ENCODE results near the gene NMNAT2. TPM values are rescaled to one million over a fixed set of nuclear protein-coding genes. Genes with fewer than 3 reads are reported as not detected.

The NMNAT2 gene
- total and polyA plus RNA-seq, 12 donors: 0.23 to 5.8 (median 2.1) TPM

DNA sequence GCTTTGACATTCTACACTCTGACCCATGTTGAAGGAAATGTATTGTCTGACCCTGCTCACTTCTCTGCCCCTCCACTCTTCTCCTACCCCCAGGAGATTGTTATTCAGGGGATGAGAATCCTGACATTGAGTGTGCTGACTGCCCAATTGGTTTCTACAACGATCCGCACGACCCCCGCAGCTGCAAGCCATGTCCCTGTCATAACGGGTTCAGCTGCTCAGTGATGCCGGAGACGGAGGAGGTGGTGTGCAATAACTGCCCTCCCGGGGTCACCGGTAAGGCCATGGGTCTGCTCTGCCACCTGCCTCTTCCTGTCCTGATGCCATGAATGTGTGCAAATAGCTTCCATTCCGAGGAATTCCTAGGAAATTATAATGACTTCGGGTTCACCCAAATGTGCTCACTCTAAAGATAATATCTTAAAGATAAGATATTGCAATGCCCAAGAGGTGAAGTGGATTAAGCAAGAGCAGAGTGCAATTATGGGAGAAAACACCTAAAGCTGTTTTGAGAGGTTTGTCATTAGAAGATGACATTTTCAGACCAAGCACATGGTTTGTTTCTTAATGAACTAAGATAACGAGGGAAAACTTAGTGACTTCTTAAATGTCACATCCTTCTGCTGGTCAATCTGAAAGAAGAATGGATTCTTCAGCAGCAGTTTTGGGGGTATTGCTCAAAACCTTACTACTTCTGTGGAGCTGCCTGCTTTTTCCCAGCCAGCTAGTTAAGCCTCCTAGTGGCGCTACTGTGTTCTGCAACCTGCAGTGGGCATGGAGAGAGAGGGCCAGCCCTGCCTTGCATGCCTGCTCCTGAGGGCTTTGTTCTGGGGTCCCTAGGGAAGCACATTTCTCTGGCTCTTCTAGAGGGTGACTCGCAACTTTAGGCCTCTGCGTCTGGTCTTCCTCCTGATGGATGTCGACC lies 190.5 kb downstream of the NMNAT2 start:
- H3K27me3 ChIP-seq: no peaks in the 10 kb centered on the region
- intact Hi-C loops (cut with DNase I): loop anchor here (2.0 to 10.0 kb wide), 8 partner anchors 45 to 265 kb away; partner anchors contain the start of gene LAMC1 (in 1 of the 10)
- no peak overlapping the region for H3K27ac ChIP-seq
- H3K4me1 ChIP-seq: peaks cover 0 to 8% (median 0%) of the 10 kb centered on the region in 9 donors
- H3K36me3 ChIP-seq: no peaks in the 10 kb centered on the region
- TF ChIP-seq, protein P1, sequence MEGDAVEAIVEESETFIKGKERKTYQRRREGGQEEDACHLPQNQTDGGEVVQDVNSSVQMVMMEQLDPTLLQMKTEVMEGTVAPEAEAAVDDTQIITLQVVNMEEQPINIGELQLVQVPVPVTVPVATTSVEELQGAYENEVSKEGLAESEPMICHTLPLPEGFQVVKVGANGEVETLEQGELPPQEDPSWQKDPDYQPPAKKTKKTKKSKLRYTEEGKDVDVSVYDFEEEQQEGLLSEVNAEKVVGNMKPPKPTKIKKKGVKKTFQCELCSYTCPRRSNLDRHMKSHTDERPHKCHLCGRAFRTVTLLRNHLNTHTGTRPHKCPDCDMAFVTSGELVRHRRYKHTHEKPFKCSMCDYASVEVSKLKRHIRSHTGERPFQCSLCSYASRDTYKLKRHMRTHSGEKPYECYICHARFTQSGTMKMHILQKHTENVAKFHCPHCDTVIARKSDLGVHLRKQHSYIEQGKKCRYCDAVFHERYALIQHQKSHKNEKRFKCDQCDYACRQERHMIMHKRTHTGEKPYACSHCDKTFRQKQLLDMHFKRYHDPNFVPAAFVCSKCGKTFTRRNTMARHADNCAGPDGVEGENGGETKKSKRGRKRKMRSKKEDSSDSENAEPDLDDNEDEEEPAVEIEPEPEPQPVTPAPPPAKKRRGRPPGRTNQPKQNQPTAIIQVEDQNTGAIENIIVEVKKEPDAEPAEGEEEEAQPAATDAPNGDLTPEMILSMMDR (IDR thresholded peaks at IDR 0.05): peak; percentile 46 to 86 (median 79)
- H3K4me3 ChIP-seq: no peak overlapping the region
- 84 to 88% methylated on average over 16 of the region's 16 CpGs for WGBS, 2 donors
- ATAC-seq (peak in 6 of 8 donors; percentile 61 to 83 (median 73)), DNase-seq (peak; percentile 44 to 45)
- H3K9me3 ChIP-seq: no peaks in the 10 kb centered on the region

DNA sequence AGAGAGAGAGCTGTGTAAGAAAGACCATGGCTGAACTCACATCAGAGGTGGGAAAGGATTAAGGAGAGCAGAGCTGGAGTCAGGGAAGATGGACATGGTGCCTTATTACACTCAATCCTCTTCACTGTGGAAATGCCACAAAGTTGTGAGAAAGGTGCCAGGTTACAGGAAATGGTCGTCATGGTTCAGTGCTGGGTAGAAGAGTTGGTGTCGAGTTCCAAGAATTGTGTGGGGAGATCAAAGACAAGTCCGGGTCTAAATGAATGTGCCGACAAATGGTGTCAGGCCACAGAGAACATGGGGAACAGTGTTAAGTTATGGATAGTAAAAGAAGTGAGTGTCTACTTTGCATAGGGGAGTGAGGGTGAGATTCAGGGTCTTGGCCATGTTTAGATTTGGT lies 191.2 kb downstream of the NMNAT2 start:
- Histone ChIP-seq H3K4me1 (peaks cover 0 to 7% (median 0%) of the 10 kb centered on the region in 9 donors), H3K27me3 (no peaks in the 10 kb centered on the region), H3K9me3 (no peaks in the 10 kb centered on the region), H3K27ac (no peak overlapping the region), H3K36me3 (no peaks in the 10 kb centered on the region), H3K4me3 (no peak overlapping the region)
- WGBS, 2 donors: 79 to 81% methylated on average over 4 of the region's 4 CpGs
- ATAC-seq (no peak), DNase-seq (no peak)
- intact Hi-C loops (cut with DNase I): loop anchor here in 9 of 10 donors (5.0 to 10.0 kb wide), 7 partner anchors 45 to 265 kb away; partner anchors contain the start of gene LAMC1 (in 1 of the 9)
- TF ChIP-seq, protein P1 (IDR thresholded peaks at IDR 0.05): no peak

GRCh38 chr1:183226361-183226760 lies 191.8 kb downstream of the NMNAT2 start:
- H3K4me1 ChIP-seq: peaks cover 0 to 7% (median 0%) of the 10 kb centered on the region in 9 donors
- 86 to 95% methylated on average over 4 of the region's 4 CpGs for WGBS, 2 donors
- H3K27ac ChIP-seq: no peak overlapping the region
- ATAC-seq: no peak
- no peak overlapping the region for H3K4me3 ChIP-seq
- H3K27me3 ChIP-seq: no peaks in the 10 kb centered on the region
- H3K36me3 ChIP-seq: no peaks in the 10 kb centered on the region
- H3K9me3 ChIP-seq: no peaks in the 10 kb centered on the region
- intact Hi-C loops (cut with DNase I): loop anchor here in 9 of 10 donors (5.0 to 10.0 kb wide), 7 partner anchors 44 to 264 kb away; partner anchors contain the start of gene LAMC1 (in 1 of the 9)
- TF ChIP-seq, protein P1 (IDR thresholded peaks at IDR 0.05): no peak
- DNase-seq: no peak

DNA sequence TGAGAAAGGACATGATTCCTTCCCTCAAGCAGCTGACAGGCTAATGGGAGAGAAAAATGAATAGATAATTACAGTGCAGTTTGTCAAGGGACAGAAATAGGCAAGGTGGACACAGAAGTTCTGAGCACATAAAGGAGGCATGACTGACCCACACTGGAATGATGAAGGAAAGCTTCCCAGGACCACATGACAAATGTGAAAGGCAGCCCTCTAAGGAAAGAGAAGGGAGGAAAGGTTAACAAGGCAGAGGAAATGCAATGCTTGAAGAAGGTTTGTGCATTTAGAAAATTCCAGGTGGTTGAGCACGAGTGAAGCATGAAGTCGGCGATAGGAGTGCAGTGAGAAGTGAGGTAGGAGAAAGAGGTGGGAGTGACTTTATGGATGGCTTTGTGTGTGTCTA lies 194.7 kb downstream of the NMNAT2 start:
- no peak for ATAC-seq
- Histone ChIP-seq H3K9me3 (no peaks in the 10 kb centered on the region), H3K4me1 (peaks cover 7 to 21% (median 10%) of the 10 kb centered on the region in 9 donors), H3K36me3 (no peaks in the 10 kb centered on the region), H3K27me3 (no peaks in the 10 kb centered on the region), H3K4me3 (no peak overlapping the region), H3K27ac (no peak overlapping the region)
- TF ChIP-seq, protein P1 (IDR thresholded peaks at IDR 0.05): no peak
- 76 to 88% methylated on average over 3 of the region's 3 CpGs for WGBS, 2 donors
- DNase-seq: no peak
- intact Hi-C loops (cut with DNase I): loop anchor here in 5 of 10 donors (10.0 kb wide), 3 partner anchors 79 to 259 kb away; no protein-coding TSS in a partner anchor
